ENCODE measurements around the gene MICAL3.

DNA sequence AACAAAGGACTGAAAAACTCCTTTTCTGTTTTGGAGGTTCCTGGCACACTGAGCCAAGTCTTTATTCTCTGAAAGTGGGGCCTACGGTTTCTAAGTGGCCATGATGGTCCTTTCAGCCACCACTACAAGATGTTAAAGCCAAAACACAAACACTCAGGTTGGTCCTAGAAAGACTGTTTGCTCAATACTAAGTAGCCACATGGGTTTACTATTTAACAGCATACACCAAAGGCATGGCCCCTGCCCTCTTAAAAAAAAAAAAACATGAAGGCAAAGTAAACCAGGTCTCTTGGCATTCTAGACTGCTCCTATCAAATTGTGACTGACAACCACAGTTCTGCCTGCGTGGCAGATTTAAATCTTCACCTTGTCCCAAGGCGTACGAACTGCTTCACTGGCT lies 126.5 kb downstream of the MICAL3 start:
- TF ChIP-seq CTCF (IDR thresholded peaks at IDR 0.05) (no peak), RAD21 (conservative IDR thresholded peaks at IDR 0.05 in 1 of 2, IDR thresholded peaks at IDR 0.05 in 1 of 2) (no peak), REST (IDR thresholded peaks at IDR 0.05) (no peak), CHD2 (IDR thresholded peaks at IDR 0.05; ENCODE audit: low read length, partially characterized antibody) (no peak), MAFK (IDR thresholded peaks at IDR 0.05; ENCODE audit: partially characterized antibody) (no peak), POLR2A (IDR thresholded peaks at IDR 0.05; ENCODE audit: low read length) (no peak), ZC3H11A (IDR thresholded peaks at IDR 0.05) (no peak), RCOR1 (IDR thresholded peaks at IDR 0.05; ENCODE audit: low read depth, low read length) (no peak)
- TF ChIP-seq, protein P1, sequence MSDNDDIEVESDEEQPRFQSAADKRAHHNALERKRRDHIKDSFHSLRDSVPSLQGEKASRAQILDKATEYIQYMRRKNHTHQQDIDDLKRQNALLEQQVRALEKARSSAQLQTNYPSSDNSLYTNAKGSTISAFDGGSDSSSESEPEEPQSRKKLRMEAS (IDR thresholded peaks at IDR 0.05), result no peak
